Measurements from ENCODE around the gene SLC25A2. TPM values are rescaled to one million over a fixed set of nuclear protein-coding genes. Genes with fewer than 3 reads are reported as not detected.

The SLC25A2 gene
- total RNA-seq, 1 experiment from 2014 or later: 0.33 TPM

GRCh38 chr5:141258464-141258863 is 45.4 kb downstream of the SLC25A2 start:
- H3F3A ChIP-seq (ENCODE audit: insufficient read depth, low read depth): no peaks in the 10 kb centered on the region
- no peak overlapping the region for H3K27ac ChIP-seq
- intact Hi-C loops (cut with micrococcal nuclease; ENCODE audit: unreplicated experiment): no loop called here
- no peak overlapping the region for H2AFZ ChIP-seq
- ChIA-PET CTCF (no interaction called here), POLR2A (ENCODE audit: unreplicated experiment) (no interaction called here)
- BruUV-seq (replicated peaks): no TSS peak
- H3K36me3 ChIP-seq (ENCODE audit: low read depth): no peaks in the 10 kb centered on the region
- H3K4me1 ChIP-seq (replicated peaks; ENCODE audit: insufficient read depth): no peaks in the 10 kb centered on the region
- TF ChIP-seq, protein P1, sequence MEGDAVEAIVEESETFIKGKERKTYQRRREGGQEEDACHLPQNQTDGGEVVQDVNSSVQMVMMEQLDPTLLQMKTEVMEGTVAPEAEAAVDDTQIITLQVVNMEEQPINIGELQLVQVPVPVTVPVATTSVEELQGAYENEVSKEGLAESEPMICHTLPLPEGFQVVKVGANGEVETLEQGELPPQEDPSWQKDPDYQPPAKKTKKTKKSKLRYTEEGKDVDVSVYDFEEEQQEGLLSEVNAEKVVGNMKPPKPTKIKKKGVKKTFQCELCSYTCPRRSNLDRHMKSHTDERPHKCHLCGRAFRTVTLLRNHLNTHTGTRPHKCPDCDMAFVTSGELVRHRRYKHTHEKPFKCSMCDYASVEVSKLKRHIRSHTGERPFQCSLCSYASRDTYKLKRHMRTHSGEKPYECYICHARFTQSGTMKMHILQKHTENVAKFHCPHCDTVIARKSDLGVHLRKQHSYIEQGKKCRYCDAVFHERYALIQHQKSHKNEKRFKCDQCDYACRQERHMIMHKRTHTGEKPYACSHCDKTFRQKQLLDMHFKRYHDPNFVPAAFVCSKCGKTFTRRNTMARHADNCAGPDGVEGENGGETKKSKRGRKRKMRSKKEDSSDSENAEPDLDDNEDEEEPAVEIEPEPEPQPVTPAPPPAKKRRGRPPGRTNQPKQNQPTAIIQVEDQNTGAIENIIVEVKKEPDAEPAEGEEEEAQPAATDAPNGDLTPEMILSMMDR (conservative IDR thresholded peaks at IDR 0.05): no peak
- no peak for TF ChIP-seq EZH2 (IDR thresholded peaks at IDR 0.05; ENCODE audit: low read depth)
- H3K79me2 ChIP-seq (ENCODE audit: low read depth): no peaks in the 10 kb centered on the region
- H3K4me3 ChIP-seq: no peak overlapping the region
- no peak for DNase-seq
- H3K4me2 ChIP-seq: no peak overlapping the region
- no peaks in the 10 kb centered on the region for H3K27me3 ChIP-seq (ENCODE audit: insufficient read depth, low read depth)
- no peaks in the 10 kb centered on the region for H4K20me1 ChIP-seq (ENCODE audit: insufficient read depth)
- peaks cover 38% of the 10 kb centered on the region for H3K9me3 ChIP-seq (ENCODE audit: insufficient read depth, low read depth)
- H3K9me2 ChIP-seq (ENCODE audit: insufficient read depth): no peaks in the 10 kb centered on the region

Other genes starting within 250 kb of the SLC25A2 start
- 2.8 and 4.0 TPM in 2 replicates for gene PCDHB2, start 209.4 kb downstream of the SLC25A2 start, total RNA-seq (2021)
- 0.17 and 0.55 TPM in 2 replicates for gene PCDHB3, start 203.6 kb downstream of the SLC25A2 start, total RNA-seq (2021)
- 0.09 and 0.13 TPM in 2 replicates for gene PCDHB4, start 182.2 kb downstream of the SLC25A2 start, total RNA-seq (2021)
- not detected in 2 replicates for gene PCDHB5, start 168.8 kb downstream of the SLC25A2 start, total RNA-seq (2021)
- gene PCDHB6, start 154.0 kb downstream of the SLC25A2 start, total RNA-seq (2021): not detected in 2 replicates
- not detected in 2 replicates for gene PCDHB7, start 131.4 kb downstream of the SLC25A2 start, total RNA-seq (2021)
- gene PCDHB8, start 126.3 kb downstream of the SLC25A2 start, total RNA-seq (2021): not detected in 2 replicates
- not detected in 2 replicates for gene PCDHB16, start 121.7 kb downstream of the SLC25A2 start, total RNA-seq (2021)
- gene PCDHB9, start 116.9 kb downstream of the SLC25A2 start, total RNA-seq (2021): not detected in 2 replicates
- not detected in 2 replicates for gene PCDHB10, start 111.7 kb downstream of the SLC25A2 start, total RNA-seq (2021)
- gene PCDHB11, start 104.4 kb downstream of the SLC25A2 start, total RNA-seq (2021): not detected in 2 replicates
- not detected in 2 replicates for gene PCDHB12, start 95.3 kb downstream of the SLC25A2 start, total RNA-seq (2021)
- gene PCDHB13, start 90.1 kb downstream of the SLC25A2 start, total RNA-seq (2021): not detected in 2 replicates
- gene PCDHB14, start 80.7 kb downstream of the SLC25A2 start, total RNA-seq (2021): 0.07 TPM in 1 of 2 replicates, not detected in the other
- gene PCDHB15, start 58.7 kb downstream of the SLC25A2 start, total RNA-seq (2021): not detected in 2 replicates
- gene TAF7, start 16.7 kb upstream of the SLC25A2 start, total RNA-seq (2021): 56.1 and 57.6 TPM in 2 replicates
- 0.07 TPM in 1 of 2 replicates, not detected in the other for gene PCDHGA1, start 26.5 kb upstream of the SLC25A2 start, total RNA-seq (2021)
- gene PCDHGA2, start 34.7 kb upstream of the SLC25A2 start, total RNA-seq (2021): 0.11 and 0.13 TPM in 2 replicates
- not detected in 2 replicates for gene PCDHGA3, start 39.8 kb upstream of the SLC25A2 start, total RNA-seq (2021)
- gene PCDHGB1, start 46.0 kb upstream of the SLC25A2 start, total RNA-seq (2021): not detected in 2 replicates
- not detected in 2 replicates for gene PCDHGA4, start 51.0 kb upstream of the SLC25A2 start, total RNA-seq (2021)
- gene PCDHGB2, start 55.9 kb upstream of the SLC25A2 start, total RNA-seq (2021): 0.28 and 0.33 TPM in 2 replicates
- gene PCDHGA5, start 60.1 kb upstream of the SLC25A2 start, total RNA-seq (2021): 0.13 and 0.20 TPM in 2 replicates
- gene PCDHGB3, start 66.2 kb upstream of the SLC25A2 start, total RNA-seq (2021): not detected in 2 replicates
- gene PCDHGA6, start 69.8 kb upstream of the SLC25A2 start, total RNA-seq (2021): 0.17 TPM in 1 of 2 replicates, not detected in the other
- gene PCDHGA7, start 78.7 kb upstream of the SLC25A2 start, total RNA-seq (2021): not detected in 2 replicates
- gene PCDHGB4, start 83.6 kb upstream of the SLC25A2 start, total RNA-seq (2021): not detected in 2 replicates
- not detected in 2 replicates for gene PCDHGA8, start 88.6 kb upstream of the SLC25A2 start, total RNA-seq (2021)
- not detected in 2 replicates for gene PCDHGB5, start 93.9 kb upstream of the SLC25A2 start, total RNA-seq (2021)
- not detected in 2 replicates for gene PCDHGA9, start 98.7 kb upstream of the SLC25A2 start, total RNA-seq (2021)
- not detected in 2 replicates for gene PCDHGB6, start 104.0 kb upstream of the SLC25A2 start, total RNA-seq (2021)
- gene PCDHGA10, start 108.9 kb upstream of the SLC25A2 start, total RNA-seq (2021): 0.13 and 0.15 TPM in 2 replicates
- 0.13 and 0.17 TPM in 2 replicates for gene PCDHGB7, start 113.6 kb upstream of the SLC25A2 start, total RNA-seq (2021)
- gene PCDHGA11, start 117.0 kb upstream of the SLC25A2 start, total RNA-seq (2021): 0.18 and 0.22 TPM in 2 replicates
- not detected in 2 replicates for gene PCDHGA12, start 126.5 kb upstream of the SLC25A2 start, total RNA-seq (2021)
- 0.50 and 0.53 TPM in 2 replicates for gene PCDHGC3, start 171.9 kb upstream of the SLC25A2 start, total RNA-seq (2021)
- gene PCDHGC4, start 181.0 kb upstream of the SLC25A2 start, total RNA-seq (2021): not detected in 2 replicates
- gene PCDHGC5, start 185.0 kb upstream of the SLC25A2 start, total RNA-seq (2021): not detected in 2 replicates

All from PC-9 (cell line).